GM12801 (cell line): ENCODE measurements around the gene ADI1.

ENCODE experiments used
- TF ChIP-seq, protein P1 (sequence below): IDR thresholded peaks from one replicate; pipeline ENCODE4 v1.5.1; 2011; ENCODE audit warnings: control low read depth; ENCODE audit not compliant: insufficient read length; ENCODE audit errors: extremely low read depth

ADI1 gene

GRCh38 chr2:3450385-3451010 lies 68.8 kb downstream of the ADI1 start:
- TF ChIP-seq, protein P1, sequence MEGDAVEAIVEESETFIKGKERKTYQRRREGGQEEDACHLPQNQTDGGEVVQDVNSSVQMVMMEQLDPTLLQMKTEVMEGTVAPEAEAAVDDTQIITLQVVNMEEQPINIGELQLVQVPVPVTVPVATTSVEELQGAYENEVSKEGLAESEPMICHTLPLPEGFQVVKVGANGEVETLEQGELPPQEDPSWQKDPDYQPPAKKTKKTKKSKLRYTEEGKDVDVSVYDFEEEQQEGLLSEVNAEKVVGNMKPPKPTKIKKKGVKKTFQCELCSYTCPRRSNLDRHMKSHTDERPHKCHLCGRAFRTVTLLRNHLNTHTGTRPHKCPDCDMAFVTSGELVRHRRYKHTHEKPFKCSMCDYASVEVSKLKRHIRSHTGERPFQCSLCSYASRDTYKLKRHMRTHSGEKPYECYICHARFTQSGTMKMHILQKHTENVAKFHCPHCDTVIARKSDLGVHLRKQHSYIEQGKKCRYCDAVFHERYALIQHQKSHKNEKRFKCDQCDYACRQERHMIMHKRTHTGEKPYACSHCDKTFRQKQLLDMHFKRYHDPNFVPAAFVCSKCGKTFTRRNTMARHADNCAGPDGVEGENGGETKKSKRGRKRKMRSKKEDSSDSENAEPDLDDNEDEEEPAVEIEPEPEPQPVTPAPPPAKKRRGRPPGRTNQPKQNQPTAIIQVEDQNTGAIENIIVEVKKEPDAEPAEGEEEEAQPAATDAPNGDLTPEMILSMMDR = no peak

GRCh38 chr2:3449936-3450335 lies 69.4 kb downstream of the ADI1 start:
- TF ChIP-seq, protein P1 = no peak

DNA sequence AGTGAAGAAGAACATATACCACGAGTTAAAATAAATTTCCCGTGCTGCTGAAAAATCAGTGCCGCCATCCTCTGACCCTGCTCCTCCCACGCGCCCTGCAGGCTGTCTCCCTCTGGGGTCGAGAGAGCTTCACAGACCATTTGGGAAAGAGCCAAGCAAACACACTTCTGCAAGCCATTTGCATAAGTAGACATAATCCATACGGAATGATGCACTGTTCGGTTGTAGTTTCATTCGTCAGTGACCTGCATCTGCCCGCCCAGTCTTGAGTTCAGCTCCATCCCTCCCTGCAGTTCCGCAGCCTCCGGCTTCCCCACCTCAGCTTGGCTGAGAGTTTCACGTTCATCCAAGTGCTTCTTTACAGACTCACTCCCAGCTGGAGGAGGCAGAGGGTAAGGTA lies 70.2 kb downstream of the ADI1 start:
- TF ChIP-seq, protein P1 = no peak

- TF ChIP-seq, protein P1 = no peak
These were observed 71.5 kb downstream of the ADI1 start for GRCh38 chr2:3447789-3448317.
